ENCODE data around the gene JARID2. TPM values are rescaled to one million over a fixed set of nuclear protein-coding genes. Genes with fewer than 3 reads are reported as not detected.

The JARID2 gene
- total RNA-seq, 1 donor from 2014 or later = 38.9 TPM

DNA sequence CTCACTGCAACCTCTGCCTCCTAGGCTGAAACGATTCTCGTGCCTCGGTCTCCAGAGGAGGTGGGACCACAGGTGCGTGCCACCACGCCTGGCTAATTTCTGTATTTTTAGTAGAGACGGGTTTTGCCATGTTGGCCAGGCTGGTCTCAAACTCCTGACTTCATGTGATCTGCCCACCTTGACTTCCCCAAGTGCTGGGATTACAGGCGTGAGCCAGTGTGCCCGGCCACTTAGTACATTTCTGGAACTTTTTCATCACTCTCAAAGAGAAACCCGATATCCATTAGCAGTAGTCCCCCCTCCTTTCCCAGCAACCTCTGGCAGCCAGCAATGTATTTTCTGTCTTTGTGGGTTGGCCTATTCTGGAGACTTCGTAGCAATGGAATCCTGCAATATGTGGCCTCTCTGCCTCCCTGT lies 109.8 kb downstream of the JARID2 start:
- Histone ChIP-seq H4K20me1 (ENCODE audit: low read depth) (peaks cover 96% of the 10 kb centered on the region), H3K27ac (no peak overlapping the region), H3K4me1 (peaks cover 50% of the 10 kb centered on the region), H3K79me2 (ENCODE audit: low read depth) (peaks cover 100% of the 10 kb centered on the region), H3K4me2 (peak overlapping the region; percentile 11), H3K27me3 (no peaks in the 10 kb centered on the region), H2AFZ (replicated peaks) (no peak overlapping the region), H3K4me3 (no peak overlapping the region), H3K36me3 (no peaks in the 10 kb centered on the region), H3K9ac (no peak overlapping the region), H3F3A (ENCODE audit: low read depth) (peaks cover 15% of the 10 kb centered on the region), H3K9me3 (ENCODE audit: low read depth) (no peaks in the 10 kb centered on the region)
- H3K4me1 Mint-ChIP-seq = peaks cover 62% of the 10 kb centered on the region
- H3K27me3 Mint-ChIP-seq (ENCODE audit: insufficient read depth, low read depth) = peaks cover 2% of the 10 kb centered on the region
- H3K27ac Mint-ChIP-seq = no peak overlapping the region
- DNase-seq (ENCODE audit: low spot score) = no peak
- peaks cover 6% of the 10 kb centered on the region for H3K36me3 Mint-ChIP-seq
- no peaks in the 10 kb centered on the region for H3K9me3 Mint-ChIP-seq
- no peak overlapping the region for H3K4me3 Mint-ChIP-seq
- TF ChIP-seq EZH2 (IDR thresholded peaks at IDR 0.05) = no peak
- no peak for TF ChIP-seq EZH2phosphoT487 (IDR thresholded peaks at IDR 0.05)
- TF ChIP-seq, protein P1, sequence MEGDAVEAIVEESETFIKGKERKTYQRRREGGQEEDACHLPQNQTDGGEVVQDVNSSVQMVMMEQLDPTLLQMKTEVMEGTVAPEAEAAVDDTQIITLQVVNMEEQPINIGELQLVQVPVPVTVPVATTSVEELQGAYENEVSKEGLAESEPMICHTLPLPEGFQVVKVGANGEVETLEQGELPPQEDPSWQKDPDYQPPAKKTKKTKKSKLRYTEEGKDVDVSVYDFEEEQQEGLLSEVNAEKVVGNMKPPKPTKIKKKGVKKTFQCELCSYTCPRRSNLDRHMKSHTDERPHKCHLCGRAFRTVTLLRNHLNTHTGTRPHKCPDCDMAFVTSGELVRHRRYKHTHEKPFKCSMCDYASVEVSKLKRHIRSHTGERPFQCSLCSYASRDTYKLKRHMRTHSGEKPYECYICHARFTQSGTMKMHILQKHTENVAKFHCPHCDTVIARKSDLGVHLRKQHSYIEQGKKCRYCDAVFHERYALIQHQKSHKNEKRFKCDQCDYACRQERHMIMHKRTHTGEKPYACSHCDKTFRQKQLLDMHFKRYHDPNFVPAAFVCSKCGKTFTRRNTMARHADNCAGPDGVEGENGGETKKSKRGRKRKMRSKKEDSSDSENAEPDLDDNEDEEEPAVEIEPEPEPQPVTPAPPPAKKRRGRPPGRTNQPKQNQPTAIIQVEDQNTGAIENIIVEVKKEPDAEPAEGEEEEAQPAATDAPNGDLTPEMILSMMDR (IDR thresholded peaks at IDR 0.05) = no peak

DNA sequence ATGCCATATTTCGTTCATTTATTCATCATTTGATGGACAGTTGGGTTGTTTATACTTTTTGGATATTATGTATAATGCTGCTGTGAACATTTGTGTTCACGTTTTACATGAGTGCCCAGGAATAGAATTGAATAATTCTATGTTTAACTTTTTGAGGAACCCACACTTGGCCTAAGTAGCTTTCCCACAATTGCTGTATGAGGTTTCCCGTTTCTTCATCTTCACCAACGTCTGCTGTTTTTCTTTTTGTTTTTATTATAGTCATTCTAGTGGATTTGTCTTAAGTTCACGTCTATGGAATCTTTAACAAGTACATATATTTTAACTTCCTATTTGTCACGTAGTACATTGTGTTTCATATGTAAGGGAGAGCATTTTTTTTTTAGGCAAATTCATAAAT lies 110.3 kb downstream of the JARID2 start:
- H3K4me1 Mint-ChIP-seq = peaks cover 62% of the 10 kb centered on the region

DNA sequence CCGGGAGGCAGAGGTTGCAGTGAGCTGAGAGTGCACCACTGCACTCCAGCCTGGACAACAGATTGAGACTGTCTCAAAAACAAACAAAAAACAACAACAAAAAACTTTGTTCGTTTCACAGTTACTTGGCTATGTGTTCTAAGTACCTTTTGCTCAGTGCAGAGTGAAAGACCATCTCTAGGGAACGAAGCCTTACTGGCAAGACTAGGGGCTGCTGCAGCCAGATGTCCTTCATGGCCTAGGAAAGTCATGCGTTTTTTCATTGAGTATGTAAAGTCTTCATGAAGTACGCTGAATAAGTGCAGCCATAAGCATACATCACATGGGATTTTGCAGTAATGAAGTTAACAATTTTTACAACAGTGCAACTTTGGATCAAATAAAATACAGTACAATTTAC lies 111.1 kb downstream of the JARID2 start:
- TF ChIP-seq, protein P1 (IDR thresholded peaks at IDR 0.05) = no peak
- no peak for TF ChIP-seq EZH2 (IDR thresholded peaks at IDR 0.05)
- no peak for TF ChIP-seq EZH2phosphoT487 (IDR thresholded peaks at IDR 0.05)
- Histone ChIP-seq H3K27ac (no peak overlapping the region), H3K9ac (no peak overlapping the region), H4K20me1 (ENCODE audit: low read depth) (peaks cover 96% of the 10 kb centered on the region), H2AFZ (replicated peaks) (no peak overlapping the region), H3F3A (ENCODE audit: low read depth) (peaks cover 15% of the 10 kb centered on the region), H3K79me2 (ENCODE audit: low read depth) (peaks cover 100% of the 10 kb centered on the region), H3K9me3 (ENCODE audit: low read depth) (no peaks in the 10 kb centered on the region), H3K4me1 (peaks cover 44% of the 10 kb centered on the region), H3K36me3 (no peaks in the 10 kb centered on the region), H3K4me3 (no peak overlapping the region), H3K4me2 (no peak overlapping the region), H3K27me3 (no peaks in the 10 kb centered on the region)
- Mint-ChIP-seq H3K9me3 (no peaks in the 10 kb centered on the region), H3K27me3 (ENCODE audit: insufficient read depth, low read depth) (peaks cover 2% of the 10 kb centered on the region), H3K36me3 (peaks cover 4% of the 10 kb centered on the region), H3K27ac (no peak overlapping the region), H3K4me3 (no peak overlapping the region), H3K4me1 (peaks cover 55% of the 10 kb centered on the region)
- DNase-seq (ENCODE audit: low spot score) = no peak

More for the DNA sequence above, 110.3 kb downstream of the JARID2 start:
- H3K9me3 ChIP-seq (ENCODE audit: low read depth) = no peaks in the 10 kb centered on the region
- peaks cover 15% of the 10 kb centered on the region for H3F3A ChIP-seq (ENCODE audit: low read depth)
- no peak overlapping the region for H3K4me3 Mint-ChIP-seq
- no peak overlapping the region for H2AFZ ChIP-seq (replicated peaks)
- H3K36me3 Mint-ChIP-seq = peaks cover 6% of the 10 kb centered on the region
- peaks cover 100% of the 10 kb centered on the region for H3K79me2 ChIP-seq (ENCODE audit: low read depth)
- no peaks in the 10 kb centered on the region for H3K9me3 Mint-ChIP-seq
- no peak overlapping the region for H3K9ac ChIP-seq
- no peak overlapping the region for H3K27ac ChIP-seq
- peaks cover 2% of the 10 kb centered on the region for H3K27me3 Mint-ChIP-seq (ENCODE audit: insufficient read depth, low read depth)
- peaks cover 50% of the 10 kb centered on the region for H3K4me1 ChIP-seq
- no peaks in the 10 kb centered on the region for H3K27me3 ChIP-seq
- no peaks in the 10 kb centered on the region for H3K36me3 ChIP-seq
- H3K4me3 ChIP-seq = no peak overlapping the region
- peaks cover 96% of the 10 kb centered on the region for H4K20me1 ChIP-seq (ENCODE audit: low read depth)
- TF ChIP-seq EZH2 (IDR thresholded peaks at IDR 0.05) (no peak), EZH2phosphoT487 (IDR thresholded peaks at IDR 0.05) (no peak)
- TF ChIP-seq, protein P1 (IDR thresholded peaks at IDR 0.05) = no peak
- H3K27ac Mint-ChIP-seq = peak overlapping the region; percentile 27
- DNase-seq (ENCODE audit: low spot score) = no peak
- H3K4me2 ChIP-seq = peak overlapping the region; percentile 11
